Kidney (tissue), 14 donors: ENCODE data around the gene ZNF438. TPM values are rescaled to one million over a fixed set of nuclear protein-coding genes. Genes with fewer than 3 reads are reported as not detected.
A peak's percentile ranks its signal among the peaks of the same experiment; 100 is the strongest.

Experiments used
- DNase-seq, 5 donors: peaks; one replicate each; pipeline ENCODE4 v3.0.0-alpha.2; 2013 to 2020
- FAIRE-seq: peaks from 2 replicates; lab custom pipeline; 2012; peaks lifted over from hg19 to GRCh38; lab: Jason Lieb, UNC
- H3K27ac ChIP-seq, 2 donors: one replicate each; pipeline ENCODE4 v1.7.0; 2013; ENCODE audit warnings: low read depth in 2 of 2, low read length in 2 of 2, inconsistent platforms in 1 of 2
- H3K27me3 ChIP-seq: one replicate; pipeline ENCODE4 v1.7.1; 2013; ENCODE audit warnings: low read length, inconsistent platforms; ENCODE audit not compliant: control insufficient read depth, insufficient read depth
- H3K36me3 ChIP-seq, 3 donors: one replicate each; pipeline versions ENCODE4 v1.7.0 to v1.7.1; 2013; ENCODE audit warnings: low read length in 3 of 3, control low read depth in 1 of 3, inconsistent platforms in 1 of 3; ENCODE audit not compliant: insufficient read depth in 3 of 3, control insufficient read depth in 2 of 3
- H3K4me1 ChIP-seq, 3 donors: one replicate each; pipeline versions ENCODE4 v1.7.0 to v1.7.1; 2013; ENCODE audit warnings: low read length in 3 of 3, inconsistent platforms in 1 of 3, low read depth in 1 of 3; ENCODE audit not compliant: control insufficient read depth in 2 of 3, insufficient read depth in 2 of 3
- H3K4me3 ChIP-seq, 3 donors: one replicate each; pipeline versions ENCODE4 v1.7.0 to v1.8.1; 2013; ENCODE audit warnings: low read length in 3 of 3, control low read depth in 1 of 3, inconsistent platforms in 1 of 3
- H3K9ac ChIP-seq, 3 donors: one replicate each; pipeline versions ENCODE4 v1.7.0 to v1.7.1; 2013; ENCODE audit warnings: low read length in 3 of 3, control low read depth in 1 of 3, inconsistent platforms in 1 of 3
- H3K9me3 ChIP-seq, 3 donors: one replicate each; pipeline versions ENCODE4 v1.7.0 to v1.7.1; 2013; ENCODE audit warnings: low read length in 3 of 3, control low read depth in 1 of 3, inconsistent platforms in 1 of 3; ENCODE audit not compliant: control insufficient read depth in 2 of 3, insufficient read depth in 1 of 3
- CTCF ChIP-seq: IDR thresholded peaks from 3 replicates; pipeline ENCODE4 v1.5.1; 2012; ENCODE audit warnings: mild to moderate bottlenecking, moderate library complexity, borderline replicate concordance; ENCODE audit not compliant: insufficient read depth; ENCODE audit errors: extremely low read depth
- intact Hi-C: fragments of 100-400 bp; cut with DNase I; formaldehyde crosslinking; loops from one replicate; pipeline ENCODE4 v1.11.1; 2022
- polyA plus RNA-seq: library from polyadenylated mRNA; stranded (reverse); fragments of 350-450 nt; fragmentation: Illumina TruSeq; extraction: RNeasy Lipid Tissue Mini Kit (QIAGEN cat#74804); gene quantifications from one replicate; pipeline ENCODE4 v1.2.3, GENCODE V29; 2014; ENCODE audit warnings: low read depth, low replicate concordance; ENCODE audit not compliant: insufficient read depth
- total RNA-seq: library from RNA; stranded (reverse); fragmentation: NEBNext Ultra II Directional; extraction: Animal tissue kit (Norgen Biotek cat#: 25700); gene quantifications from one replicate; pipeline ENCODE4 v1.2.1, GENCODE V29; 2021
- donor health status: control.
- donor health status: control.
- donor health status: control.
- donor health status: control.
- donor health status: control.
- donor health status: DM: yes; HTN: yes; CAD: no.
- donor health status: Normal renal cell carcinoma (clear cell type).

Gene ZNF438
- total and polyA plus RNA-seq, 2 donors from 2014 or later, result 5.9 to 9.9 TPM

GRCh38 chr10:30862486-30862885, 169.2 kb downstream of the ZNF438 start:
- H3K4me1 ChIP-seq, result peaks cover 0 to 3% (median 0%) of the 10 kb centered on the region in 3 donors
- no peak overlapping the region for H3K4me3 ChIP-seq
- TF ChIP-seq CTCF, result no peak
- peak in 2 of 5 donors; percentile 30 to 37 for DNase-seq
- no peaks in the 10 kb centered on the region for H3K27me3 ChIP-seq
- no peak overlapping the region for H3K27ac ChIP-seq
- FAIRE-seq, result no peak
- H3K36me3 ChIP-seq, result no peaks in the 10 kb centered on the region
- H3K9me3 ChIP-seq, result no peaks in the 10 kb centered on the region
- intact Hi-C loops, result no loop called here
- H3K9ac ChIP-seq, result no peak overlapping the region

- no peak overlapping the region for H3K27ac ChIP-seq
- no peak for TF ChIP-seq CTCF
- no peak overlapping the region for H3K9ac ChIP-seq
- H3K27me3 ChIP-seq, result no peaks in the 10 kb centered on the region
- DNase-seq (no peak), FAIRE-seq (no peak)
- no peaks in the 10 kb centered on the region for H3K36me3 ChIP-seq
- no peak overlapping the region for H3K4me3 ChIP-seq
- peaks cover 0 to 3% (median 0%) of the 10 kb centered on the region in 3 donors for H3K4me1 ChIP-seq
- intact Hi-C loops, result no loop called here
- H3K9me3 ChIP-seq, result no peaks in the 10 kb centered on the region
These were observed 169.7 kb downstream of the ZNF438 start for GRCh38 chr10:30861976-30862375.

GRCh38 chr10:30861221-30861620, 170.4 kb downstream of the ZNF438 start:
- H3K27me3 ChIP-seq, result no peaks in the 10 kb centered on the region
- FAIRE-seq (no peak), DNase-seq (no peak)
- H3K36me3 ChIP-seq, result no peaks in the 10 kb centered on the region
- H3K4me1 ChIP-seq, result peaks cover 0 to 3% (median 0%) of the 10 kb centered on the region in 3 donors
- no peak overlapping the region for H3K4me3 ChIP-seq
- no peaks in the 10 kb centered on the region for H3K9me3 ChIP-seq
- intact Hi-C loops, result no loop called here
- no peak for TF ChIP-seq CTCF
- no peak overlapping the region for H3K27ac ChIP-seq
- no peak overlapping the region for H3K9ac ChIP-seq

GRCh38 chr10:30858499-30858898, 173.2 kb downstream of the ZNF438 start:
- Histone ChIP-seq H3K9ac (no peak overlapping the region), H3K4me1 (peaks cover 0 to 8% (median 0%) of the 10 kb centered on the region in 3 donors), H3K27me3 (no peaks in the 10 kb centered on the region), H3K36me3 (no peaks in the 10 kb centered on the region), H3K4me3 (no peak overlapping the region), H3K9me3 (no peaks in the 10 kb centered on the region), H3K27ac (no peak overlapping the region)
- peak in 1 of 5 donors; percentile 57 for DNase-seq
- intact Hi-C loops, result no loop called here
- no peak for FAIRE-seq
- no peak for TF ChIP-seq CTCF
